Calu3 (cell line): ENCODE data around the gene LRRN2. TPM values are rescaled to one million over a fixed set of nuclear protein-coding genes. Genes with fewer than 3 reads are reported as not detected.

Experiments
- BruUV-seq: library from RNA; stranded (reverse); fragments of 400-500 nt; replicated peaks from 2 replicates; lab custom pipeline; 2021; lab: Mats Ljungman, UMichigan
- CTCF ChIA-PET: fragments of 300-600 bp; sonication (Branson Sonifier 250); formaldehyde crosslinking; loops from one replicate; lab custom pipeline; 2022; ENCODE audit warnings: antibody characterized with exemption; lab: Charles Lee
- DNase-seq: peaks from one replicate; pipeline ENCODE4 v3.0.0; 2022
- H3K27ac Mint-ChIP-seq: one replicate; pipeline ENCODE4 v1.8.0; 2022; ENCODE audit warnings: mixed read lengths; ENCODE audit not compliant: unreplicated experiment
- H3K27me3 Mint-ChIP-seq: one replicate; pipeline ENCODE4 v1.8.0; 2022; ENCODE audit warnings: mixed read lengths; ENCODE audit not compliant: unreplicated experiment
- H3K36me3 Mint-ChIP-seq: one replicate; pipeline ENCODE4 v1.8.0; 2022; ENCODE audit warnings: mild to moderate bottlenecking, moderate library complexity, mixed read lengths; ENCODE audit not compliant: insufficient read depth, unreplicated experiment
- H3K4me1 Mint-ChIP-seq: one replicate; pipeline ENCODE4 v1.8.0; 2022; ENCODE audit warnings: mild to moderate bottlenecking, low read depth, mixed read lengths; ENCODE audit not compliant: unreplicated experiment
- H3K4me3 Mint-ChIP-seq: one replicate; pipeline ENCODE4 v1.8.0; 2022; ENCODE audit warnings: mild to moderate bottlenecking, low read depth, moderate library complexity, mixed read lengths; ENCODE audit not compliant: unreplicated experiment
- H3K9me3 Mint-ChIP-seq: one replicate; pipeline ENCODE4 v1.8.0; 2022; ENCODE audit warnings: low read depth, mixed read lengths; ENCODE audit not compliant: unreplicated experiment
- intact Hi-C: fragments of 100-400 bp; cut with micrococcal nuclease; formaldehyde crosslinking; loops from one replicate; pipeline ENCODE4 v1.10.0; 2022; ENCODE audit not compliant: unreplicated experiment
- total RNA-seq: library from RNA; stranded (reverse); gene quantifications from 2 replicates; pipeline ENCODE4 v1.2.3, GENCODE V29; 2022
- TF ChIP-seq, protein P1 (sequence below): fragments of 200-600 bp; IDR thresholded peaks from one replicate; pipeline ENCODE4 v1.8.0; 2022; ENCODE audit warnings: antibody characterized with exemption; ENCODE audit not compliant: unreplicated experiment

Gene LRRN2
- total RNA-seq, 1 experiment from 2014 or later: not detected

DNA sequence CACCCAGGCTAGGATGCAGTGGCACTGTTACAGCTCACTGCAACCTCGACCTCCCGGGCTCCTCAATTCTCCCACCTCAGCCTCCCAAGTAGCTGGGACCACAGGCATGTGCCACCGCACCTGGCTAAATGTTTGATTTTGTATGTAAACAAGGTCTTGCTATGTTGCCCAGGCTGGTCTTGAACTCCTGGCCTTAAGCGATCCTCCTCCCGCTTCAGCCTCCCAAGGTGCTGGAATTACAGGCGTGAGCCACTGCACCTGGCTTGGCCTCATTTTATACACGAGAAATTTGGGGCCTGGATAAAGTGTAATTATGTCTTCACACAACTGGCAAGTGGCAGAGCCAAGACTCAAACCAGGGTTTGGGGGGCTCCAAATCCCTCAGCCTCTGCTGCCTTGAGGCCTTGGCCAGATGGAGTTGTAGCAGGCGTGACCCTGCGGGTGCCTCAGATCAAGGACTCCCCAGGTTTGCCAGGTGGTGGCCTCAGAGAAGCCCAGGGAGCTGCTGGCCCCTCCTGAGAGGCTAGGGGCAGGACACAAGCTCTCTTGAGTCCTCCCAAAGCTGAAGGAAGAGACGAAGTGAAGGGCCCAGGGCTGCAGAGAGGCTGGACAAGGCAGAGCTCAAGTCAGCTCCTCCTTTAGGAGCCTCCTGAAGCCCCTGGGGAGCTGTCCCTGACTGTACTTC is 107.6 kb downstream of the LRRN2 start:
- peaks cover 24% of the 10 kb centered on the region for H3K4me1 Mint-ChIP-seq

GRCh38 chr1:204576422-204576821 is 109.1 kb downstream of the LRRN2 start:
- TF ChIP-seq, protein P1, sequence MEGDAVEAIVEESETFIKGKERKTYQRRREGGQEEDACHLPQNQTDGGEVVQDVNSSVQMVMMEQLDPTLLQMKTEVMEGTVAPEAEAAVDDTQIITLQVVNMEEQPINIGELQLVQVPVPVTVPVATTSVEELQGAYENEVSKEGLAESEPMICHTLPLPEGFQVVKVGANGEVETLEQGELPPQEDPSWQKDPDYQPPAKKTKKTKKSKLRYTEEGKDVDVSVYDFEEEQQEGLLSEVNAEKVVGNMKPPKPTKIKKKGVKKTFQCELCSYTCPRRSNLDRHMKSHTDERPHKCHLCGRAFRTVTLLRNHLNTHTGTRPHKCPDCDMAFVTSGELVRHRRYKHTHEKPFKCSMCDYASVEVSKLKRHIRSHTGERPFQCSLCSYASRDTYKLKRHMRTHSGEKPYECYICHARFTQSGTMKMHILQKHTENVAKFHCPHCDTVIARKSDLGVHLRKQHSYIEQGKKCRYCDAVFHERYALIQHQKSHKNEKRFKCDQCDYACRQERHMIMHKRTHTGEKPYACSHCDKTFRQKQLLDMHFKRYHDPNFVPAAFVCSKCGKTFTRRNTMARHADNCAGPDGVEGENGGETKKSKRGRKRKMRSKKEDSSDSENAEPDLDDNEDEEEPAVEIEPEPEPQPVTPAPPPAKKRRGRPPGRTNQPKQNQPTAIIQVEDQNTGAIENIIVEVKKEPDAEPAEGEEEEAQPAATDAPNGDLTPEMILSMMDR: no peak
- no peak overlapping the region for H3K27ac Mint-ChIP-seq
- intact Hi-C loops: no loop called here
- H3K27me3 Mint-ChIP-seq: no peaks in the 10 kb centered on the region
- no TSS peak for BruUV-seq
- H3K4me1 Mint-ChIP-seq: peaks cover 30% of the 10 kb centered on the region
- no peak for DNase-seq
- no peak overlapping the region for H3K4me3 Mint-ChIP-seq
- H3K36me3 Mint-ChIP-seq: peaks cover 5% of the 10 kb centered on the region
- H3K9me3 Mint-ChIP-seq: no peaks in the 10 kb centered on the region
- CTCF ChIA-PET: no interaction called here

More for the DNA sequence above, 107.6 kb downstream of the LRRN2 start:
- no peaks in the 10 kb centered on the region for H3K27me3 Mint-ChIP-seq
- CTCF ChIA-PET: interaction anchor here (0.8 to 1.3 kb wide), 3 partner anchors 9 to 229 kb away, joined by 3 to 5 read pairs (median 4); no protein-coding TSS in a partner anchor
- H3K36me3 Mint-ChIP-seq: peaks cover 5% of the 10 kb centered on the region
- no peak overlapping the region for H3K27ac Mint-ChIP-seq
- intact Hi-C loops: no loop called here
- DNase-seq: no peak
- no peaks in the 10 kb centered on the region for H3K9me3 Mint-ChIP-seq
- H3K4me3 Mint-ChIP-seq: no peak overlapping the region
- BruUV-seq: no TSS peak
- TF ChIP-seq, protein P1: no peak

DNA sequence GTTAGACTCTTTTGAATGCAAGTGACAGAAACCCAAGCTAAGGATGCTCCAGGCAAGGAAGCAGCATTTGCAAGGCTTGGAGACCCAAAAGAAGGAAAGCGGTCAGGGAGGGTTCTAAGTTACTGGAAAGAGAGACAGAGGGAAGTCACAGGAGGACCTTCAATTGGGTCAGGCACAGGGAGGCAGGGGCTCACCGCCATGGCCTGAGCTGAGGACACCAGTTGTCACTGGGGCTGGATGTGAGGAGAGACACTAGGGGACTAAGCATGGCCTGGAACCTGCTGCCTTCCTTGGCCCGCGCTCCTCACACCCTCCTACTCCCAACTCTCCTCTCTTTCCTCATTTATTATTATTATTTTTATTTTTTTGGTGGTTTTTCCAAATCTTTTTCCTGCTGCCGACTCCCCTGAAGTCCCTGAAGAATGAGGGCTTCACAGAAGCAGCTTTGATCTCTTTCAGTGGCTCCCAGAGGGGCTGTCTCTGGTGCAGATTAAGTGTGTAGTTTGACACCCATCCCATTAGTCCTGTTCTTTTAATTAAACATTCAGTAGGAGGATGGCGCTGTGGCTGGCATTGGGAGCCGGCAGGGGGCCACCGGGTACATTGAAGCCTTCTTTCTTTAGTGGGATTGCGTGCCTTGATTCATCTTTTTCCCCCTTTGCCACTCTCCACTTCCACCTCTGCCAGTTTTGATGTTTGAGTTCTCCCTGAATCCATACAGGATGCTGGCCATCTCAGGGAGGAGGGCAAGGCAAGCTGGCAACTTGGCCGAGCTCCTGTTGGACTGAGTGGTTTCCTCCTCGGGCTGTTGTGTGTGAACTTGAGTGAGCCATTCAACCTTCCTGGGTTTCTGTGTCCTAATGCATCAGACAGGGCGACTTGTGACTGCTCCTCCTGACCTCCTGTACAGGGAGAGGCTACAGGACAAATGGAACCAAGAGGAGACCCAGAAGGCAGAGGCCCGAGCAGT is 110.0 kb downstream of the LRRN2 start:
- intact Hi-C loops: no loop called here
- DNase-seq: no peak
- CTCF ChIA-PET: interaction anchor here (1.8 kb wide), 1 partner anchor 188 kb away, joined by 4 read pairs; no protein-coding TSS in a partner anchor
- no TSS peak for BruUV-seq
- H3K9me3 Mint-ChIP-seq: no peaks in the 10 kb centered on the region
- no peak overlapping the region for H3K27ac Mint-ChIP-seq
- H3K36me3 Mint-ChIP-seq: peaks cover 5% of the 10 kb centered on the region
- no peak overlapping the region for H3K4me3 Mint-ChIP-seq
- peaks cover 30% of the 10 kb centered on the region for H3K4me1 Mint-ChIP-seq
- no peaks in the 10 kb centered on the region for H3K27me3 Mint-ChIP-seq
- TF ChIP-seq, protein P1: no peak

- Mint-ChIP-seq H3K4me3 (no peak overlapping the region), H3K36me3 (peaks cover 5% of the 10 kb centered on the region), H3K9me3 (no peaks in the 10 kb centered on the region), H3K4me1 (peaks cover 30% of the 10 kb centered on the region), H3K27me3 (no peaks in the 10 kb centered on the region), H3K27ac (no peak overlapping the region)
- no TSS peak for BruUV-seq
- intact Hi-C loops: no loop called here
- DNase-seq: no peak
- CTCF ChIA-PET: interaction anchor here (0.8 to 1.8 kb wide), 3 partner anchors 109 to 232 kb away, joined by 3 to 4 read pairs (median 3); no protein-coding TSS in a partner anchor
- TF ChIP-seq, protein P1: no peak
These were observed 110.7 kb downstream of the LRRN2 start for GRCh38 chr1:204574865-204575163.
